HG03066 (cell line): ENCODE results near the gene NUB1.

ENCODE experiments used
- ATAC-seq: cut with Tn5 transposase; IDR thresholded peaks from one replicate; pipeline ENCODE4 v1.9.1; 2021; ENCODE audit warnings: low read depth; ENCODE audit not compliant: unreplicated experiment

Gene NUB1

DNA sequence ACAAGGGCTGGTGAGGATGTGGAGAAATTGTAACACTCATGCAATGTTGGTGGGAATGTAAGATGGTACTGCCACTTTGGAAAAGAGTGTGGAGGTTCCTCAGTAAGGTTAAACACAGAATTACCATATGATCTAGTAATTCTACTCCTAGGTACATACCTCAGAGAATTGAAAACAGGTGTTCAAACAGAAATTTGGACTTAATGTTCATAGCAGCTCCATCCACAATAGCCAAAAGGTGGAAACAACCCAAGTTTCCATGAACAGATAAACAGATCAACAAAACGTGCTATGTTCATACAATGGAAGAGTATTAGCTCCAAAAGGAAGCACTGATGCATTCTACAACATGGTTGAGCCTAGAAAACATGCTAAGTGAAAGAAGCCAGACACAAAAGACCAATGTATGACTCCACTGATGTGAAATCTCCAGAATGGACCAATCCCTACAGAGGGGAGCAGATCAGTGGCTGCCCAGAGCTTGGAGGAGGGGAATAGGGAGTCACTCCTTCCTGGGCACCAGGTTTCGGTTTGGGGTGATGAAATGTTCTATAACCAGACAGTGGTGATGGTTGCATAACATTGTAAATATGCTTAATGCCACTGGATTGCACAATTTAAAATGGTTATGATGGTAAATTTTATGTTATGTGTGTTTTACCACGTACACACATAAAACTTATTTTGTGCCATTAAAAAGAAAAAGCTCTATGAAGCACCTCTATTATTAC, 73.9 kb downstream of the NUB1 start:
- no peak for ATAC-seq

DNA sequence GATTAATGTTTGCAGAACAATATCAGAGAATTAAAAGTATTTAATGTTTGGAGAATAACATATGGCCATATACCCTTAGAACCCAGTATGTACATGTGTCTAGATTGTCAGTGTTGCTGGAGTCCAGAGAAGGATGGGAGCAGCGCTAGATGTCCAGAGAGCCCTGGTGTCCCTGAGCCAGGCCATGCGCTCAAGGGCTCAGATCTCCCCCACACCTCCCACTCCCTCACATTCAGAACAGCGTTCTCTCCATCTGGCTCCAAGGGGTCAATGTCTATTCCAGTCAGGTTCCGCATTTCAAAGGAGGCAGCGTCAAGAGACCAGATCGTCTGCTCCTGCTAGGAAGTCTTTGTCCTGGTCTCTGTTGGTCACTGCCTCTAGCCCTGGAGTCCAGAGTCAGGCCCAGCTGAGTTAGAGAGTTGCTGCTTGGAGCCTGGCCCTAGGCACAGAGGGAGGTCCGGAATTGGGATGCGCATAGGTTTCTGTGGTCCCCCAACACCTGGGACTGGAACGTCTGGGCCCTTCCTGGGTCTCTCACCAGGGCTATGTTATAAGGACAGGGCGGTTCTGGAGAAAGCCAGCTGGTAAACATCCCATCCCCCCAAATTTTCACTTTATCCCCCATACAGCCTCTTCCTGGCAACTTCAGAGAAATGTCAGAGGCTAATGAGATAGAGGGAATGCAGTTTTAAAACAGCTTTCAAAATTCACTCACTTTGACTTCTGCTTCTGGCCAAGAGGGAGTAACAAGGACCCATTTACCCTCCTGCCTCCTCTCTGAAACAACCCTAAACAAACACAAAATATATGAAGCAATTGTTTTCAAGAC, 74.7 kb downstream of the NUB1 start:
- no peak for ATAC-seq

DNA sequence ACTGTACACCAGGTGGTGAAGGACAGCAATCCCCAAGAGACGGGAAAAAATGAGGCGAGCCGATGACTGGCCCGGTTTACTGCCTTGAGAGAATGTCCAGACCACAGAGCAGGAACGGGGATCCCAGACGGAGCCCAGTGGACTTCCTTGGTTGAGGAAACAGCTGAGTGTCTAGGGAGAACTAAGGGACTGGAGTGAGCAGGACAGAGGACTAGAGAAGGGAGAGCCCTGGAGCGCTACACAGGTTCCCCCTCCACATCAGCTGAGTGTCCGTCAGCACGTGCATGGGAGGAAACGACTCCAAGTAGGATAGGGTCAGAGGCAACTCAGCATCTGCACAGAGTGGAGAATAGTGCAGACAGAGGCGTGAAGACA, 75.3 kb downstream of the NUB1 start:
- no peak for ATAC-seq

DNA sequence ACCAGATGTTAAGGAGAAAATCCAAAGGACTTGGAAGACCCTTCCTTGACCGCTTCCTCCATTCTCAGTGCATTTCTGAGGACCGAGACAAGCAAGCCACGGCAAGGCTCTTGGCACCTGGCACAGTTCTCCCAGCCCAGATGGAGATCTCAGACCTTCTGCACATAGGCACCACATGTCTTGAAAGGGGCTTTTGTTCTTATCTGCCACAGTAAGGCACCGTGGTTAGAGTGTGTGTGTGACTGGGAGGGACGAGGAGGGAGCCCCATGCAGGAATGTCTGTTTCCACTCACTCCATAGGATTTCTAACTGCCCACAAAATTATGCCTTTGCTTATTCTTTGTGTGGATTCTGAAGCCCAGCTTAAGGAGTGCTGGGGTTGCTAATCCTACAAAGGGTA, 78.5 kb downstream of the NUB1 start:
- ATAC-seq, result no peak

DNA sequence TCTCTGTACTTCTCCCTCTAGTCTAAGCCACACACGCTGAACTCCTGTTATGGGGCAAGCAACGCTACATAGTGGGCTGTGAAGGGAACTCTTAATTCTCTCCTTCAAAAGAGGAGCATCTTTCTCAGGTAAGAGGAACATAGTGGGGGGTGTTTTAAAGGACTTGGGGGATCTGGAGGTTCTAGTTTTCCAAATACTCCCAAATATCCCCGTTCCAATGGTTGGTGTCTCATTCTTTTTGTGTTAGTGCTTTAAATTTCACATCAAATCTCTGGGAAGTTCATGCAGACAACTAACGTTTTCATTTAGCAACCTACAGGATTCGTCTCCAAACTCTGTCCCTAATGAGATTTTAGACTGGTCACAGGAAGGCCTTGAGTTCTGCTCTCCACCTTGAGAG, 80.6 kb downstream of the NUB1 start:
- no peak for ATAC-seq

DNA sequence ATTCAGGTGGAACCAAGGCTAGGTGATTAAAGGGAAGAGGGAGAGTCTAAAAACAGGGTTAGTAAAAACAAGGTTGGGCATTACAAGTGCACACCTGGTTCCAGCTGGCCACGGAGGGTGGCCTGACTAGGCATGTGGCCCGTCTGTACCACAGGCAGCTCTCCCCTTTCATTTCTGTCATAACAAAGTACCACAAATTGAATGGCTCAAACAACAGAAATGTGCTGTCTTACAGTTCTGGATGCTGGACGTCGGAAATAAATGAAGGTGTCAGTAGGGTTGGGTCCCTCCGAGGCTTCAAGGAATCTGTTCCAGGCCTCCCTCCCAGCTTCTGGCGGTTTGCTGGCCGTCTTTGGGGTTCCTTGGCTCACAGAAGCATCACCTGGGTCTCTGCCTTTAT, 81.6 kb downstream of the NUB1 start:
- ATAC-seq, result no peak

DNA sequence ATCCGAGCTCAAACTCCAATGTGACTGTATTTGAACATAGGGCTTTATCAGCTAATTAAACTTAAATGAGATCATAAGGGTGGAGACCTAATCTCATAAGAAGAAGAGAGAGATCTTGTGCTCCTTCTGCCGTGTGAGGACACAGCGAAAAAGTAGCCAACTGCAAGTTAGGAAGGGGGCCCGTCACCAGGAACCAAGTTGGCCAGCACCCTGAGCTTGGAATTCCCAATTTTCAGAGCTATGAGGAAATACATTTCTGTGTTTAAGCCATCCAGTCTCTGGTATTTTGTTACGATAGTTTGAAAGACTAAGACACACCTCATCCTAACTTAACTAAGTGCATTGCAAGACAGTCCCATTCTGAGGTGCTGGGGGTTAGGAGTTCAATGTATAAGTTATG, 82.3 kb downstream of the NUB1 start:
- no peak for ATAC-seq

DNA sequence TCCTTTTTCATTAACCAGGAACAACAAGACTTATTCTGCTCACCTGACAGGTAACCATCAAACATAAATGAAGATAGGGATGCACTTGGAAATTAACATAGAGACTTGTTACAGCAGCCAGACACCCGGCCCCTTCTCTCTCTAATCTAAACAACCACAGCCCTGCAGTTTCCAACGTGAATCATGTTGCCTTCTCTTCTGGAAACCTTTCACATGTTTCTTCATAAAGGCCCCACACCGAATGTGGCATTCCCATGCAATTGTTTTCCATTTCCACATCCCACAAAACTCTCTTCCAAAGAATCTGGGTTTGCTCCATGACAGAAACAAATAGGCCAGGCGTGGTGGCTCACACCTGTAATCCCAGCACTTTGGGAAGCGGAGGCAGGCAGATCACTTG, 83.2 kb downstream of the NUB1 start:
- no peak for ATAC-seq

DNA sequence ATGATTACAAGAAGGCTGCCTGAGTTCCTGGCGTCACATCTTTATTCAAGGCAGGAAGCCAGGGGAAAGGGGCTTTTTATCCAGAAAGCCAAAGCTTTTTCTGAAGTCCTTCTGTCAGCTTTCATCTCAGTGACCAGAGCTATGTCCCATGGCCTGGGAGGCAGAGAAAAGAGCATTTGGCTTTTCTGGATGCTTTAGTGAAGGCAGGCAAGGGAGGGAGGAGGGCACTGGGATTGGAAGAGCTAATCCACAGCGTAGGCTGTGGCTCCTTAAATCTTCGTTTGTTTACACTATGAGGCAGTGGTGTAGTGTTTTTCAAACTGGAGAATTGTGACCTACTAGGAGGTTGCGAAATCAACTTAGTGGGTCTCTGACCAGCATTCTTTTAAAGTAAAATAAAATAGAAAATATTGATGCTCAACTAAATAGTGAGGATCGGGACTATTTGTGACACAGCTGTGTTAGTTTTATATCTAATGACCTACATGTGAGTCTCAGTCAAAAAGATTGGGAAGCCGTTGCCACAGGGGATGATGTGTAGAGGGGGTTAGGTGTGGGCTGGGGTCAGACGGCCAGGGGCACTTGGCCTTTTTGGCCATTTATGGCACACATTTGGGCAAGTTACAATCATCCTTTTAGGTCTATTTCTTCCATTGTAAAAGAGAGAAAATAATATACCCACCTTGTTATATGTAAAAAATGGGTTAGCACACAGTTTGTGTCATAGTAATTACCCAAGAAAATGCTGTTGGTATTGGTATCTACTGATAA, 84.2 kb downstream of the NUB1 start:
- ATAC-seq, result no peak

DNA sequence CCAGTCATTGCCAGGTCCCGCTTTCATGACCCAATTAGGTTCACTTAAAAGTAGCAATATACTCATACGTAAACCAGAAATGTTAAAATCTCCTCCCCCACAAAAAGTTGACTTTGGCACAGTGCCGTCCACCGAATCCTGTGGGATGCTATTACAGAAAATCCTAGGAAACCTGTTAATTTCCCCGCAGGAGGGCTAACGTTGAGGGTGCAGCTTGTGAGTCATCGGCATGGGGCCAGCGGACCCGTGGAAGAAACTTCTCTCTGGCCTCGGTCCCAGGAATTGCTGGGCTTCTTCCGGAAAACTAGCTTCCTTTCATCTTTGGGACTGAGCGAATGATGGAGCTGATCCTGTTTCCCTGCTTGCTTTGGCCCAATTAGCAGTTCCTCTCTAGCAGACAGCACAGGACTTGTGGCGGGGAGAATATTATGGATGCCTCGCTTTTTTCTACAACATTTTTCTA, 84.9 kb downstream of the NUB1 start:
- ATAC-seq, result no peak

DNA sequence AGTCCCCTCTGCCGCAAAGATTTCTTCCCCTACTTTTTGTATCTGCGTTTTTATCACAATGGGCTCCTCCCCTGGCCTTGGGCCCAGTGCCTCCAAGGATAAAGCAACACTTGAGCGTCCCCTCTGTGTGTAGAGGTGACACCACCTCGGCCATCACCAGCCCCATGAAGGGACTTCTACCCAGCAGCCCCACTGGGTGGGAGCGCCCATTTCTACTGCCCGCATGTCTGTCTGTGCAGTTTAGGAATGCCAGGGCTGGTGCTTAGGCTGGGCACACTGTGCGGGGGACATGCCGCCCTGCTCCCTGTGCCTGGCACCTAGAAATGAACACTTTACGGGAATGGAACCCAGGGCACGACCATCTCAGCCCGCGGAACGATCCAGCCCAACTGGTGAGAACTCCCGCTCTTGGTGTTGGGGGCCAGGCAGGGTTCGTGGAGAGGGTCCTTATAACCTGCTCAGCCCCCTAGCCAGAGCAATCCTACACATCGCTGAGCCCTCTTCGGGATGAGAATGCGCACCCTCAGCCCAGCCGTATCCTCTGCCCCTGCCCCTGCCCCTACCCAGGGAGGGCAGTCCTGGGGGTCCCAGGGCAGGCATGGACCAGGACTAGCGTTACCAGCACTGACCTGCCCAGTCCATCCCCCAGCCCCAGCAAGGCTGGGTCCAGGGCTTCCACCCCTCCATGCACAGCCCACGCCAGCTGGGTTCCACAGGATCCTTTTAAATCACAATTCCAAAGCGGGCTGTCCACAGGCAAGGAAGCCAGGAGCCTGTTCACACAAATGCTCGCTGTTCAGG, 85.5 kb downstream of the NUB1 start:
- no peak for ATAC-seq

DNA sequence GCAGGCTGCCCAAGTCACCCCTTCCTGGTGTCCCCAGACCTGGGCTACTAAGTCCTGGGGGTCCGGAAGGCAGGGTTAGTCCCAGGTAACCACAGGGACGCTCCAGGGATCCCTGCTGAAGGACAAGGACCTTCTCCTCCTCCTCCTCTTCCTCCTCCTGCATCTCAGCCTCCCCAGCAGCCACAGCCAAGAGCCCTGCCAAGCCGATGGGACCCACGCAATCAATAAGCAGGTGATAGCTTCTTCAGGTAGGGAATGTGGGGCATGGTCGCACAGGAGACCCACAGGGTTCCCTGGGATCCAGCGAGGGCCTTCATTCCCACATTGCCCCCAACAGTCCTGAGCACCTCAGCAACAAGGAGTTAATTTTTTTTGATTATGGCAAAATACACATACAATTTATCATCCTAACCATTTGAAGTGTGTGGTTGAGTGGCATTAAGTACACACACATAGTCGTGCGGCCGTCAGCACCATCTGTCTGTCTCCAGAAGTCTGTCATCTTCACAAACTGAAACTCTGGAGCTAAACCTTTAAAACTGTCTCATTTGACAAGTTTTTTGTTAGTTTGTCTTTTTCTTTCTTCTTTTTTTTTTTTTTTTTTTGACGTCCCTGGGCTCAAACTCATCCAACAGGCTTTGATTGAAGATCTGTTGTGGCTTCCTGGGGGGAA, 86.2 kb downstream of the NUB1 start:
- ATAC-seq, result no peak
